H1 (cell line): ENCODE data around the gene VAMP3. TPM values are rescaled to one million over a fixed set of nuclear protein-coding genes. Genes with fewer than 3 reads are reported as not detected.

Experiments
- E2F6 ChIP-seq: IDR thresholded peaks from 2 replicates; pipeline ENCODE4 v1.6.1; 2012; ENCODE audit warnings: inconsistent platforms
- MAX ChIP-seq: IDR thresholded peaks from 2 replicates; pipeline ENCODE4 v1.6.1; 2012; ENCODE audit warnings: inconsistent platforms
- NRF1 ChIP-seq: IDR thresholded peaks from 2 replicates; pipeline ENCODE4 v1.6.1; 2011; ENCODE audit warnings: mild to moderate bottlenecking, low read depth, low read length, improper control_type of control experiment
- SP4 ChIP-seq: IDR thresholded peaks from 2 replicates; pipeline ENCODE4 v1.6.1; 2012; ENCODE audit warnings: low read length, inconsistent platforms
- SUZ12 ChIP-seq: fragments of 200-600 bp; sonication (generic); IDR thresholded peaks from 2 replicates; pipeline ENCODE4 v1.6.1; 2012; ENCODE audit warnings: mild to moderate bottlenecking, inconsistent platforms, low read length, moderate library complexity, mixed read lengths
- polyA plus RNA-seq, 7 experiments: library from polyadenylated mRNA; depleted of rRNA in 3 of 7; stranded (reverse) in 5 of 7; unstranded in 2 of 7; fragments of >200 nt in 5 of 7; fragments of 200-250 nt in 2 of 7; gene quantifications; 1 replicate in 5 of 7; 2 replicates in 1 of 7; 4 replicates in 1 of 7; pipeline versions ENCODE4 v1.2.1 to v1.2.3, GENCODE V29; 2011 to 2013; ENCODE audit warnings: missing spikeins in 2 of 7, mixed read lengths in 2 of 7
- total RNA-seq: library from RNA; stranded (reverse); fragmentation: NEBNext Ultra II Directional; extraction: Animal tissue kit (Norgen Biotek cat#: 25700); gene quantifications from 2 replicates; pipeline ENCODE4 v1.2.1, GENCODE V29; 2021

The VAMP3 gene
- total and polyA plus RNA-seq, 2 of the 8 experiments (the other 6 are each of a cell fraction or from before 2014, with no cell fraction given) = 27.9 to 36.7 TPM

- no peak for TF ChIP-seq NRF1
- no peak for TF ChIP-seq SP4
- TF ChIP-seq SUZ12 = no peak
- TF ChIP-seq MAX = no peak
- no peak for TF ChIP-seq E2F6
Observed at GRCh38 chr1:7751174-7751573, 19.9 kb upstream of the VAMP3 start (continued).
